Measurements from ENCODE around the gene CCR1. TPM values are rescaled to one million over a fixed set of nuclear protein-coding genes. Genes with fewer than 3 reads are reported as not detected.
"Not testable (repeated sequence)": the region's sequence is repeated elsewhere in the genome, so short reads cannot be mapped to it uniquely, and the experiment has no call there.

The CCR1 gene
- polyA plus RNA-seq, 5 donors: 4.9 to 9.3 (median 7.7) TPM

GRCh38 chr3:46214751-46215352 is 6.7 kb upstream of the CCR1 start:
- DNase-seq: peak; percentile 32 to 38

GRCh38 chr3:46213201-46213600 is 5.1 kb upstream of the CCR1 start:
- no peak for DNase-seq

GRCh38 chr3:46212101-46212500 is 4.0 kb upstream of the CCR1 start:
- DNase-seq: no peak

GRCh38 chr3:46209746-46210470 is 1.8 kb upstream of the CCR1 start:
- DNase-seq: no peak

- no peak for DNase-seq
These were observed 940 bp upstream of the CCR1 start for GRCh38 chr3:46209053-46209452.

- DNase-seq: not testable (repeated sequence)
These were observed 599 bp downstream of the CCR1 start for GRCh38 chr3:46207514-46207913.

- no peak for DNase-seq
These were observed 1.7 kb downstream of the CCR1 start for GRCh38 chr3:46206282-46207015.

GRCh38 chr3:46205286-46205960 is 2.7 kb downstream of the CCR1 start:
- DNase-seq: no peak

GRCh38 chr3:46203681-46204080 is 4.4 kb downstream of the CCR1 start:
- no peak for DNase-seq

GRCh38 chr3:46202535-46202934 is 5.6 kb downstream of the CCR1 start:
- DNase-seq: no peak

GRCh38 chr3:46200790-46201189 is 7.3 kb downstream of the CCR1 start:
- no peak for DNase-seq

- no peak for DNase-seq
These were observed 7.9 kb downstream of the CCR1 start for GRCh38 chr3:46200211-46200610.

- no peak for DNase-seq
These were observed 11.7 kb downstream of the CCR1 start for GRCh38 chr3:46196261-46196957.

- DNase-seq: no peak
These were observed 13.1 kb downstream of the CCR1 start for GRCh38 chr3:46194868-46195553.

- DNase-seq: no peak
These were observed 14.7 kb downstream of the CCR1 start for GRCh38 chr3:46193436-46193835.

- DNase-seq: no peak
These were observed 15.2 kb downstream of the CCR1 start for GRCh38 chr3:46192939-46193338.

GRCh38 chr3:46191730-46192129 is 16.4 kb downstream of the CCR1 start:
- DNase-seq: no peak

GRCh38 chr3:46188708-46189107 is 19.4 kb downstream of the CCR1 start:
- no peak for DNase-seq

- DNase-seq: no peak
These were observed 20.2 kb downstream of the CCR1 start for GRCh38 chr3:46187876-46188275.

GRCh38 chr3:46187341-46187700 is 20.8 kb downstream of the CCR1 start:
- DNase-seq: no peak
